H1 (cell line): ENCODE measurements around the gene HOXB8. TPM values are rescaled to one million over a fixed set of nuclear protein-coding genes. Genes with fewer than 3 reads are reported as not detected.
A peak's percentile ranks its signal among the peaks of the same experiment; 100 is the strongest.

Experiments
- CTCF ChIA-PET: fragments of 300-600 bp; sonication (Branson Sonifier 250); formaldehyde crosslinking; loops from one replicate; lab custom pipeline; 2021; ENCODE audit not compliant: partially characterized antibody; lab: Charles Lee
- POLR2A ChIA-PET: fragments of 300-600 bp; sonication (Branson Sonifier 250); formaldehyde crosslinking; loops from one replicate; lab custom pipeline; 2021; ENCODE audit warnings: inconsistent platforms; ENCODE audit not compliant: partially characterized antibody; lab: Charles Lee
- DNase-seq, 2 experiments: peaks; one replicate each; pipeline versions ENCODE4 v3.0.0 to v3.0.0-alpha.2; 2010 to 2022; ENCODE audit warnings: low spot score in 2 of 2, low read depth in 1 of 2, mixed read lengths in 1 of 2
- FAIRE-seq: peaks from 2 replicates; lab custom pipeline; 2011; peaks lifted over from hg19 to GRCh38; lab: Jason Lieb, UNC
- H2AFZ ChIP-seq: 2 replicates; pipeline ENCODE4 v1.8.1; 2012; ENCODE audit warnings: low read length, inconsistent platforms
- H2AK5ac ChIP-seq: 2 replicates; pipeline ENCODE4 v1.6.1; 2013; ENCODE audit warnings: low read depth, low read length
- H2BK120ac ChIP-seq: replicated peaks from 2 replicates; pipeline ENCODE3; 2013; ENCODE audit warnings: low read depth, low read length, inconsistent platforms
- H2BK12ac ChIP-seq: 2 replicates; pipeline ENCODE4 v1.6.1; 2013; ENCODE audit warnings: low read depth, low read length
- H2BK15ac ChIP-seq: 2 replicates; pipeline ENCODE4 v1.6.1; 2013; ENCODE audit warnings: low read length
- H2BK20ac ChIP-seq: 2 replicates; pipeline ENCODE4 v1.6.1; 2013; ENCODE audit warnings: low read length
- H2BK5ac ChIP-seq: 2 replicates; pipeline ENCODE4 v1.6.1; 2013; ENCODE audit warnings: low read depth, low read length
- H3K14ac ChIP-seq: 2 replicates; pipeline ENCODE4 v1.6.1; 2013; ENCODE audit warnings: inconsistent platforms; ENCODE audit not compliant: insufficient read length
- H3K18ac ChIP-seq: 2 replicates; pipeline ENCODE4 v1.6.1; 2013; ENCODE audit warnings: low read length; ENCODE audit errors: extremely low read depth
- H3K23ac ChIP-seq: 2 replicates; pipeline ENCODE4 v1.6.1; 2013; ENCODE audit warnings: inconsistent platforms; ENCODE audit not compliant: insufficient read length
- H3K23me2 ChIP-seq: 2 replicates; pipeline ENCODE4 v1.6.1; 2013; ENCODE audit warnings: low read depth, low read length
- H3K27ac ChIP-seq: 2 replicates; pipeline ENCODE4 v1.6.1; 2011; ENCODE audit warnings: low read depth, low read length, inconsistent platforms
- H3K27me3 ChIP-seq, 4 experiments: replicated peaks in 1 of 4; 1 replicate in 1 of 4; 2 replicates in 3 of 4; pipeline versions ENCODE4 v1.6.1 to v1.8.1; 2011 to 2013; ENCODE audit warnings: low read length in 3 of 4, mild to moderate bottlenecking in 3 of 4, inconsistent platforms in 2 of 4, mixed read lengths in 2 of 4, moderate library complexity in 1 of 4; ENCODE audit not compliant: control insufficient read depth in 3 of 4, insufficient read depth in 3 of 4; ENCODE audit errors: extremely low read depth in 1 of 4
- H3K36me3 ChIP-seq, 4 experiments: 2 replicates each; pipeline versions ENCODE4 v1.6.1 to v1.8.1; 2011 to 2013; ENCODE audit warnings: mild to moderate bottlenecking in 4 of 4, low read length in 3 of 4, moderate library complexity in 2 of 4, control low read depth in 1 of 4, inconsistent platforms in 1 of 4; ENCODE audit not compliant: insufficient read depth in 4 of 4, control insufficient read depth in 2 of 4
- H3K4ac ChIP-seq: replicated peaks from 2 replicates; pipeline ENCODE3; 2013; ENCODE audit warnings: low read length, low read depth, mixed read lengths, inconsistent platforms; ENCODE audit not compliant: insufficient read length
- H3K4me1 ChIP-seq, 4 experiments: replicated peaks in 1 of 4; 1 replicate in 1 of 4; 2 replicates in 3 of 4; pipeline versions ENCODE4 v1.6.1 to v1.8.1; 2011 to 2013; ENCODE audit warnings: low read length in 3 of 4, inconsistent platforms in 2 of 4, mixed read lengths in 1 of 4; ENCODE audit not compliant: insufficient read depth in 4 of 4, control insufficient read depth in 3 of 4
- H3K4me2 ChIP-seq, 2 experiments: 2 replicates each; pipeline versions ENCODE4 v1.6.1 to v1.8.1; 2011 to 2013; ENCODE audit warnings: low read depth in 2 of 2, low read length in 2 of 2, control low read depth in 1 of 2, inconsistent platforms in 1 of 2, mild to moderate bottlenecking in 1 of 2; ENCODE audit not compliant: insufficient read depth in 1 of 2
- H3K4me3 ChIP-seq, 4 experiments: fragments of 200-600, 300-600 bp in 1 of 4; sonication (generic), shearing (Covaris generic), sonication (Bioruptor Twin) in 1 of 4; 2 replicates each; pipeline versions ENCODE4 v1.5.1 to v1.8.1; 2011 to 2016; ENCODE audit warnings: low read length in 4 of 4, low read depth in 3 of 4, control low read depth in 2 of 4, inconsistent platforms in 2 of 4, mild to moderate bottlenecking in 2 of 4, mixed read lengths in 1 of 4, moderate library complexity in 1 of 4; ENCODE audit not compliant: insufficient read depth in 2 of 4; ENCODE audit errors: extremely low read depth in 1 of 4
- H3K56ac ChIP-seq: replicated peaks from 2 replicates; pipeline ENCODE3; 2013; ENCODE audit warnings: low read depth, mild to moderate bottlenecking, mixed read lengths, low read length, inconsistent platforms; ENCODE audit not compliant: insufficient read length
- H3K79me1 ChIP-seq: 2 replicates; pipeline ENCODE4 v1.6.1; 2013; ENCODE audit warnings: low read depth, low read length, control low read depth
- H3K79me2 ChIP-seq, 2 experiments: 2 replicates each; pipeline versions ENCODE4 v1.6.1 to v1.8.1; 2012 to 2013; ENCODE audit warnings: low read length in 2 of 2, mild to moderate bottlenecking in 2 of 2, inconsistent platforms in 1 of 2; ENCODE audit not compliant: insufficient read depth in 2 of 2, control insufficient read depth in 1 of 2
- H3K9ac ChIP-seq, 4 experiments: replicated peaks in 1 of 4; 1 replicate in 1 of 4; 2 replicates in 3 of 4; pipeline versions ENCODE4 v1.6.1 to v1.8.1; 2011 to 2013; ENCODE audit warnings: low read depth in 3 of 4, low read length in 3 of 4, control low read depth in 2 of 4, mild to moderate bottlenecking in 2 of 4, moderate library complexity in 2 of 4, inconsistent platforms in 1 of 4; ENCODE audit errors: extremely low read depth in 1 of 4
- H3K9me3 ChIP-seq, 2 experiments: 2 replicates each; pipeline versions ENCODE4 v1.6.1 to v1.8.1; 2012 to 2013; ENCODE audit warnings: mild to moderate bottlenecking in 2 of 2, moderate library complexity in 2 of 2, control low read depth in 1 of 2, inconsistent platforms in 1 of 2, low read depth in 1 of 2, low read length in 1 of 2, mixed read lengths in 1 of 2; ENCODE audit not compliant: insufficient read depth in 2 of 2
- H4K20me1 ChIP-seq, 2 experiments: replicated peaks in 1 of 2; 2 replicates each; pipeline versions ENCODE3 to v1.8.1; 2011 to 2013; ENCODE audit warnings: inconsistent platforms in 2 of 2, low read length in 2 of 2, mild to moderate bottlenecking in 1 of 2; ENCODE audit not compliant: insufficient read depth in 2 of 2, control insufficient read depth in 1 of 2
- H4K5ac ChIP-seq: 2 replicates; pipeline ENCODE4 v1.6.1; 2013; ENCODE audit warnings: low read length, low read depth, mixed read lengths, inconsistent platforms; ENCODE audit not compliant: insufficient read length
- H4K8ac ChIP-seq: 2 replicates; pipeline ENCODE4 v1.8.0; 2013; ENCODE audit warnings: mild to moderate bottlenecking, moderate library complexity, low read length, inconsistent platforms; ENCODE audit not compliant: insufficient read depth; ENCODE audit errors: extremely low read depth
- H4K91ac ChIP-seq: replicated peaks from 2 replicates; pipeline ENCODE3; 2013; ENCODE audit warnings: low read length, mixed read lengths, inconsistent platforms; ENCODE audit not compliant: insufficient read length
- BACH1 ChIP-seq: IDR thresholded peaks from 2 replicates; pipeline ENCODE4 v1.6.1; 2012; ENCODE audit warnings: low read length, improper control_type of control experiment
- CHD1 ChIP-seq: IDR thresholded peaks from 2 replicates; pipeline ENCODE4 v1.6.1; 2012; ENCODE audit warnings: low read depth, low read length, improper control_type of control experiment
- EP300 ChIP-seq, 2 experiments: IDR thresholded peaks; 1 replicate in 1 of 2; 2 replicates in 1 of 2; pipeline ENCODE4 v1.6.1; 2011 to 2012; ENCODE audit warnings: low read depth in 2 of 2, low read length in 2 of 2, mild to moderate bottlenecking in 2 of 2, borderline replicate concordance in 1 of 2, inconsistent platforms in 1 of 2, moderate library complexity in 1 of 2
- FOSL1 ChIP-seq: IDR thresholded peaks from 2 replicates; pipeline ENCODE4 v1.6.1; 2011; ENCODE audit warnings: mild to moderate bottlenecking, low read depth, low read length, moderate library complexity; ENCODE audit not compliant: insufficient read depth
- GTF2F1 ChIP-seq: IDR thresholded peaks from 2 replicates; pipeline ENCODE4 v1.6.1; 2012; ENCODE audit warnings: low read depth, low read length, improper control_type of control experiment, borderline replicate concordance
- HDAC2 ChIP-seq, 2 experiments: fragments of 300-600 bp in 1 of 2; sonication (generic) in 1 of 2; IDR thresholded peaks; 2 replicates each; pipeline ENCODE4 v1.6.1; 2011 to 2012; ENCODE audit warnings: low read depth in 2 of 2, low read length in 2 of 2, mild to moderate bottlenecking in 2 of 2, moderate library complexity in 2 of 2, borderline replicate concordance in 1 of 2, inconsistent platforms in 1 of 2
- NANOG ChIP-seq: IDR thresholded peaks from 2 replicates; pipeline ENCODE4 v1.6.1; 2011; ENCODE audit warnings: low read length, low read depth, mild to moderate bottlenecking, inconsistent platforms; ENCODE audit not compliant: insufficient read depth, poor library complexity, severe bottlenecking
- PHF8 ChIP-seq: fragments of 200-600 bp; sonication (generic); conservative IDR thresholded peaks from 2 replicates; pipeline ENCODE4 v1.7.1; 2012; ENCODE audit warnings: low read depth, mild to moderate bottlenecking, inconsistent platforms, low read length, moderate library complexity
- SP1 ChIP-seq: IDR thresholded peaks from 2 replicates; pipeline ENCODE4 v1.6.1; 2011; ENCODE audit warnings: low read depth, low read length
- TCF12 ChIP-seq: IDR thresholded peaks from 2 replicates; pipeline ENCODE4 v1.6.1; 2011; ENCODE audit warnings: low read depth, mild to moderate bottlenecking, low read length
- YY1 ChIP-seq: IDR thresholded peaks from 2 replicates; pipeline ENCODE4 v1.6.1; 2011; ENCODE audit warnings: low read depth, mild to moderate bottlenecking, low read length
- WGBS, 2 experiments: shearing (Covaris generic) in 1 of 2; methylation state at CpG; one replicate each; pipeline versions ENCODE4 v1.1.6 to v1.1.7; 2013 to 2015; ENCODE audit warnings: low lambda C conversion rate in 2 of 2, mixed read lengths in 2 of 2, inconsistent platforms in 1 of 2, low coverage in 1 of 2, missing lambda C conversion rate in 1 of 2; ENCODE audit not compliant: insufficient replicate concordance in 2 of 2, insufficient coverage in 1 of 2, insufficient read length in 1 of 2; ENCODE audit errors: extremely low coverage in 1 of 2, missing lambda C conversion rate in 1 of 2; 5-methylcytosine and 5-hydroxymethylcytosine counted together
- polyA plus RNA-seq, 7 experiments: library from polyadenylated mRNA; depleted of rRNA in 3 of 7; stranded (reverse) in 5 of 7; unstranded in 2 of 7; fragments of >200 nt in 5 of 7; fragments of 200-250 nt in 2 of 7; gene quantifications; 1 replicate in 5 of 7; 2 replicates in 1 of 7; 4 replicates in 1 of 7; pipeline versions ENCODE4 v1.2.1 to v1.2.3, GENCODE V29; 2011 to 2013; ENCODE audit warnings: missing spikeins in 2 of 7, mixed read lengths in 2 of 7
- total RNA-seq: library from RNA; stranded (reverse); fragmentation: NEBNext Ultra II Directional; extraction: Animal tissue kit (Norgen Biotek cat#: 25700); gene quantifications from 2 replicates; pipeline ENCODE4 v1.2.1, GENCODE V29; 2021
- TF ChIP-seq, protein P1 (sequence below): IDR thresholded peaks from 2 replicates; pipeline ENCODE4 v1.6.1; 2011; ENCODE audit warnings: low read length, improper control_type of control experiment

HOXB8 gene
- total and polyA plus RNA-seq, 2 of the 8 experiments (the other 6 are each of a cell fraction or from before 2014, with no cell fraction given), result not detected

DNA sequence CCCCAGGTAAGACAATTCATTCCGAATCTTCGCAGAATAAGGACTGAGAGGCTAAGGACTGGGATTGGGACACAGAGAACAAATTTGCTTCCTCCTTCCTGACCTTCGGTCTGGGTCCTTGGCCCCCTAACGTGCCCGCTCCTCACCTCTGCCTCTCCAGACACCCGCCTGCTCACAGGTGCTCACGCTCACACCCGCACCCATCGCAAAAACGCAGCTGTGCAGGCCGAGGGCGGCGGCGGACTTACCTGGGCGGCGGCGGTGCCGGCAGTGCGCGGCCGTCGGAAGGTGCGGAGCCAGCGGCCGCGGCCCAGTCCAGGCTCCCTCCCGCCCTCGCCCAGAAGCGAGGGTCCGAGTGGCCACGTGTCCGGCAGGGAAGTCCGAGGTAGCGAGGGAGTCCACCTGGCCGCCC, 18.2 kb upstream of the HOXB8 start:
- H4K5ac ChIP-seq, result no peak overlapping the region
- H3K79me2 ChIP-seq, result no peaks in the 10 kb centered on the region
- no peak overlapping the region for H3K9ac ChIP-seq
- no peak overlapping the region for H3K27ac ChIP-seq
- H2BK5ac ChIP-seq, result no peak overlapping the region
- ChIA-PET CTCF (interaction anchor here (1.2 kb wide), 2 partner anchors 10 to 25 kb away, joined by 3 to 5 read pairs; no protein-coding TSS in a partner anchor), POLR2A (no interaction called here)
- H3K4me3 ChIP-seq, result peak overlapping the region in 1 of 4 experiments; percentile 21; a peak in 1 of 8 replicates
- H3K4ac ChIP-seq, result no peak overlapping the region
- H3K56ac ChIP-seq, result no peak overlapping the region
- H2BK120ac ChIP-seq, result no peak overlapping the region
- H3K4me2 ChIP-seq, result peak overlapping the region; percentile 3 to 17; a peak in 1 of 4 replicates
- 0 out of 2 replicates have a peak, but pooled peaks cover 2% of the 10 kb centered on the region for H3K23me2 ChIP-seq
- H4K8ac ChIP-seq, result no peak overlapping the region; the same call in 1 of the 2 replicates
- H2BK20ac ChIP-seq, result no peak overlapping the region
- H2BK15ac ChIP-seq, result no peak overlapping the region
- H3K23ac ChIP-seq, result no peak overlapping the region
- no peak overlapping the region for H2AK5ac ChIP-seq
- H3K27me3 ChIP-seq, result peaks cover 97 to 100% (median 99%) of the 10 kb centered on the region in 4 experiments
- no peak overlapping the region for H2BK12ac ChIP-seq
- H3K9me3 ChIP-seq, result no peaks in the 10 kb centered on the region
- no peak overlapping the region for H4K91ac ChIP-seq
- H3K36me3 ChIP-seq, result no peaks in the 10 kb centered on the region; a peak in 1 of 8 replicates
- no peak overlapping the region for H3K18ac ChIP-seq
- H2AFZ ChIP-seq, result no peak overlapping the region
- peaks cover 36 to 42% of the 10 kb centered on the region in 2 experiments for H4K20me1 ChIP-seq
- no peak overlapping the region for H3K14ac ChIP-seq
- H3K79me1 ChIP-seq, result no peaks in the 10 kb centered on the region
- peak in 1 of 2 experiments; percentile 69 for DNase-seq
- peaks cover 0 to 5% (median 1%) of the 10 kb centered on the region in 4 experiments; a peak in 3 of 7 replicates for H3K4me1 ChIP-seq
- no peak for FAIRE-seq
- WGBS, 2 experiments, result 3% methylated on average over 35 of the region's 35 CpGs; no CpG with 5 or more reads in 1 of the 2 experiments
- TF ChIP-seq GTF2F1 (no peak), EP300 (IDR thresholded peaks at IDR 0.05; ENCODE audit: borderline replicate concordance in 1 of 2, low read depth in 2 of 2, low read length in 2 of 2) (no peak), FOSL1 (no peak), HDAC2 (IDR thresholded peaks at IDR 0.05; ENCODE audit: borderline replicate concordance in 1 of 2, low read depth in 2 of 2, low read length in 2 of 2) (no peak), SP1 (no peak), PHF8 (no peak), NANOG (no peak), CHD1 (no peak), YY1 (no peak), BACH1 (no peak), TCF12 (no peak)
- TF ChIP-seq, protein P1, sequence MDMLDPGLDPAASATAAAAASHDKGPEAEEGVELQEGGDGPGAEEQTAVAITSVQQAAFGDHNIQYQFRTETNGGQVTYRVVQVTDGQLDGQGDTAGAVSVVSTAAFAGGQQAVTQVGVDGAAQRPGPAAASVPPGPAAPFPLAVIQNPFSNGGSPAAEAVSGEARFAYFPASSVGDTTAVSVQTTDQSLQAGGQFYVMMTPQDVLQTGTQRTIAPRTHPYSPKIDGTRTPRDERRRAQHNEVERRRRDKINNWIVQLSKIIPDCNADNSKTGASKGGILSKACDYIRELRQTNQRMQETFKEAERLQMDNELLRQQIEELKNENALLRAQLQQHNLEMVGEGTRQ, result no peak
